Astrocyte (in vitro differentiated cells and primary cell): Measurements from ENCODE around the gene SLC4A9. TPM values are rescaled to one million over a fixed set of nuclear protein-coding genes. Genes with fewer than 3 reads are reported as not detected.

ENCODE experiments used
- DNase-seq: peaks from one replicate; pipeline ENCODE4 v3.0.0-alpha.2; 2010; ENCODE audit warnings: low read depth
- FAIRE-seq: peaks from 2 replicates; lab custom pipeline; 2011; peaks lifted over from hg19 to GRCh38; lab: Jason Lieb, UNC
- H2AFZ ChIP-seq: 2 replicates; pipeline ENCODE4 v1.6.0; 2012; ENCODE audit warnings: low read depth, low read length, inconsistent platforms
- H3K27ac ChIP-seq: 2 replicates; pipeline ENCODE4 v1.5.1; 2011; ENCODE audit warnings: low read depth, low read length, inconsistent platforms
- H3K27me3 ChIP-seq: 2 replicates; pipeline ENCODE4 v1.6.0; 2011; ENCODE audit warnings: low read length, inconsistent platforms; ENCODE audit not compliant: insufficient read depth
- H3K36me3 ChIP-seq: 2 replicates; pipeline ENCODE4 v1.5.1; 2011; ENCODE audit warnings: low read length, inconsistent platforms; ENCODE audit not compliant: insufficient read depth
- H3K4me1 ChIP-seq: 2 replicates; pipeline ENCODE4 v1.5.1; 2011; ENCODE audit warnings: low read length, inconsistent platforms; ENCODE audit not compliant: insufficient read depth
- H3K4me2 ChIP-seq: 2 replicates; pipeline ENCODE4 v1.6.0; 2012; ENCODE audit warnings: low read length, inconsistent platforms
- H3K4me3 ChIP-seq: 2 replicates; pipeline ENCODE4 v1.5.1; 2011; ENCODE audit warnings: low read depth, mild to moderate bottlenecking, low read length, inconsistent platforms; ENCODE audit not compliant: insufficient read depth
- H3K79me2 ChIP-seq: 2 replicates; pipeline ENCODE4 v1.6.0; 2012; ENCODE audit warnings: mild to moderate bottlenecking, low read length, inconsistent platforms; ENCODE audit not compliant: insufficient read depth
- H3K9ac ChIP-seq: 2 replicates; pipeline ENCODE4 v1.6.0; 2012; ENCODE audit warnings: mild to moderate bottlenecking, low read length, inconsistent platforms
- H3K9me3 ChIP-seq: 2 replicates; pipeline ENCODE4 v1.5.1; 2012; ENCODE audit warnings: low read depth, mild to moderate bottlenecking, low read length, inconsistent platforms; ENCODE audit not compliant: insufficient read depth
- H4K20me1 ChIP-seq: 2 replicates; pipeline ENCODE4 v1.6.0; 2012; ENCODE audit warnings: low read length, inconsistent platforms; ENCODE audit not compliant: insufficient read depth
- H3K27ac Mint-ChIP-seq: one replicate; pipeline ENCODE4 v1.8.0; 2021; ENCODE audit warnings: mild to moderate bottlenecking, mixed read lengths; ENCODE audit not compliant: unreplicated experiment
- H3K27me3 Mint-ChIP-seq: one replicate; pipeline ENCODE4 v1.8.0; 2021; ENCODE audit warnings: low read depth, mixed read lengths; ENCODE audit not compliant: unreplicated experiment
- H3K36me3 Mint-ChIP-seq: one replicate; pipeline ENCODE4 v1.8.0; 2021; ENCODE audit warnings: low read depth, mixed read lengths; ENCODE audit not compliant: unreplicated experiment
- H3K4me1 Mint-ChIP-seq: one replicate; pipeline ENCODE4 v1.8.0; 2021; ENCODE audit warnings: low read depth, mixed read lengths; ENCODE audit not compliant: unreplicated experiment
- H3K4me3 Mint-ChIP-seq: one replicate; pipeline ENCODE4 v1.8.0; 2021; ENCODE audit warnings: mild to moderate bottlenecking, moderate library complexity, mixed read lengths; ENCODE audit not compliant: unreplicated experiment
- H3K9me3 Mint-ChIP-seq: one replicate; pipeline ENCODE4 v1.8.0; 2021; ENCODE audit warnings: mild to moderate bottlenecking, mixed read lengths; ENCODE audit not compliant: unreplicated experiment
- EZH2 ChIP-seq: IDR thresholded peaks from 2 replicates; pipeline ENCODE4 v1.6.1; 2012; ENCODE audit warnings: mild to moderate bottlenecking, low read length, inconsistent platforms; ENCODE audit not compliant: insufficient read depth
- total RNA-seq: library from RNA; stranded (reverse); gene quantifications from 2 replicates; pipeline ENCODE4 v1.2.1, GENCODE V29; 2021
- TF ChIP-seq, protein P1 (sequence below): IDR thresholded peaks from 2 replicates; pipeline ENCODE4 v1.5.1; 2011; ENCODE audit warnings: low read depth, mild to moderate bottlenecking, inconsistent platforms, low read length, moderate library complexity; ENCODE audit not compliant: insufficient read depth

The SLC4A9 gene
- total RNA-seq, 1 donor from 2014 or later: 0.25 TPM

DNA sequence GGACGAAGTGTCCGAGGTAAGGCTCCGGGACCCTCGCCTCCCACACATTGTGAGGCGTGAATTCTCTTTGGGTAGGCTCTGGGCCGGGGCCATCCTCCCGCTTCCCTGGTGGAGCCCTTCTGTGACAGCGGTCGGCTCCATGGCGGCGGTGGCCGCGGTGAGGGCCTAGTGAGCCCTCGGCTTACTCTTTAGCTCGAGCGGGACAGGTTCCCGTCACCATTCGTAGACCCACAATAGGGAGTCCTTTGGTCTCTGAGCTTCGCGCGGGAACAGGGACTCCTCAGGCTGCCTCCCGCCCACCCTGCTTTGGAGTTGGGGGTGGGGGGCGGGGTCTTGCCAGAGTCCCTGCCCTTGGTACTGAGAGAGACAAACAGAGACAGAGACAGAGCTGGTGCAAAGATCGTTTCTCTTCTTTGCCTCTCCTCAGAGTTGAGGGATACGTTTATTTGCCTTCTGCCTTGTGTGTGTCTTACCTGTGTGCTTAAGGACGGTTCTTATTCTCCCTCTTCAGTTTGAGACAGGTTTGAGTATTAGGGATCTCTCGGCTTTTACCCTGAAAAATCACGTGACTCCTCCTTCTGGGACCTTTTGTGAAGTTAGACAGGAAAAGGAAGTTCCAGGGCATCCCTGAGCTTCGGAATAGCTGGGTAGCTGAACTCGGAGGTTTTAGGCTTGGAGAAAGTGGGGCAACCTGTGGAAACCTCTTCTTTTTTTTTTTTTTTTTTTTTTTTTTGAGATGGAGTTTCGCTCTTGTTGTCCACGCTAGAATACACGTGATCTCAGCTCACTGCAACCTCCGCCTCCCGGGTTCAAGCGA is 42.5 kb downstream of the SLC4A9 start:
- Histone ChIP-seq H3K27ac (peak overlapping the region; percentile 87), H3K9me3 (no peaks in the 10 kb centered on the region), H3K27me3 (no peaks in the 10 kb centered on the region), H3K4me3 (peak overlapping the region; percentile 94), H4K20me1 (peaks cover 49% of the 10 kb centered on the region), H3K4me2 (peak overlapping the region; percentile 85), H3K4me1 (peaks cover 10% of the 10 kb centered on the region), H3K36me3 (no peaks in the 10 kb centered on the region), H2AFZ (peak overlapping the region; percentile 89), H3K79me2 (peaks cover 58% of the 10 kb centered on the region), H3K9ac (peak overlapping the region; percentile 91)
- no peak for FAIRE-seq
- Mint-ChIP-seq H3K9me3 (no peaks in the 10 kb centered on the region), H3K27ac (peak overlapping the region; percentile 30), H3K4me3 (no peak overlapping the region), H3K36me3 (peaks cover 2% of the 10 kb centered on the region), H3K27me3 (no peaks in the 10 kb centered on the region), H3K4me1 (peaks cover 14% of the 10 kb centered on the region)
- peak; percentile 36 for DNase-seq
- no peak for TF ChIP-seq EZH2
- TF ChIP-seq, protein P1, sequence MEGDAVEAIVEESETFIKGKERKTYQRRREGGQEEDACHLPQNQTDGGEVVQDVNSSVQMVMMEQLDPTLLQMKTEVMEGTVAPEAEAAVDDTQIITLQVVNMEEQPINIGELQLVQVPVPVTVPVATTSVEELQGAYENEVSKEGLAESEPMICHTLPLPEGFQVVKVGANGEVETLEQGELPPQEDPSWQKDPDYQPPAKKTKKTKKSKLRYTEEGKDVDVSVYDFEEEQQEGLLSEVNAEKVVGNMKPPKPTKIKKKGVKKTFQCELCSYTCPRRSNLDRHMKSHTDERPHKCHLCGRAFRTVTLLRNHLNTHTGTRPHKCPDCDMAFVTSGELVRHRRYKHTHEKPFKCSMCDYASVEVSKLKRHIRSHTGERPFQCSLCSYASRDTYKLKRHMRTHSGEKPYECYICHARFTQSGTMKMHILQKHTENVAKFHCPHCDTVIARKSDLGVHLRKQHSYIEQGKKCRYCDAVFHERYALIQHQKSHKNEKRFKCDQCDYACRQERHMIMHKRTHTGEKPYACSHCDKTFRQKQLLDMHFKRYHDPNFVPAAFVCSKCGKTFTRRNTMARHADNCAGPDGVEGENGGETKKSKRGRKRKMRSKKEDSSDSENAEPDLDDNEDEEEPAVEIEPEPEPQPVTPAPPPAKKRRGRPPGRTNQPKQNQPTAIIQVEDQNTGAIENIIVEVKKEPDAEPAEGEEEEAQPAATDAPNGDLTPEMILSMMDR: no peak

DNA sequence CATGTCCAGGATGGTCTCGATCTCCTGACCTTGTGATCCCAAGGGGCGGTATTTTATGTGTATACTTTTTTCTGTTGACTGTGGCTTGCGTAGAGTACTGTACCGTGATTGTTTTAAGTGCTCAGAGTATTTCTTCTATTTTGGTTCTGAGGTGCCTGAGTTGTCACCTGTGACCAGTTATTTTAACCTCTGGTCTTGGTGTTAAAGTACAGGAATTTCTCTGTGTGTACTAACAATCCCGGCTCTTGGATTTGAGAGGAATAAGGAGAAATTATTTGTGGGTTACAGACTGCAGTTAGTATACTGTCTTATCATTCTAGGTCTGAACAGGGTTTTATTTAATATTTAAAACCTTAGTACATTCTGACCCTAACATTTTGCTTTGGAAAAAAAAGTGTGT is 43.6 kb downstream of the SLC4A9 start:
- Mint-ChIP-seq H3K27me3 (no peaks in the 10 kb centered on the region), H3K4me3 (no peak overlapping the region), H3K4me1 (peaks cover 14% of the 10 kb centered on the region), H3K27ac (no peak overlapping the region), H3K9me3 (no peaks in the 10 kb centered on the region), H3K36me3 (peaks cover 2% of the 10 kb centered on the region)
- no peak for TF ChIP-seq EZH2
- TF ChIP-seq, protein P1: no peak
- Histone ChIP-seq H3K27me3 (no peaks in the 10 kb centered on the region), H3K79me2 (peaks cover 69% of the 10 kb centered on the region), H3K9me3 (no peaks in the 10 kb centered on the region), H2AFZ (no peak overlapping the region), H3K4me1 (peaks cover 10% of the 10 kb centered on the region), H3K27ac (no peak overlapping the region), H3K4me3 (peak overlapping the region; percentile 21), H3K36me3 (no peaks in the 10 kb centered on the region), H3K9ac (no peak overlapping the region), H4K20me1 (peaks cover 59% of the 10 kb centered on the region), H3K4me2 (peak overlapping the region; percentile 85)
- DNase-seq (no peak), FAIRE-seq (no peak)

DNA sequence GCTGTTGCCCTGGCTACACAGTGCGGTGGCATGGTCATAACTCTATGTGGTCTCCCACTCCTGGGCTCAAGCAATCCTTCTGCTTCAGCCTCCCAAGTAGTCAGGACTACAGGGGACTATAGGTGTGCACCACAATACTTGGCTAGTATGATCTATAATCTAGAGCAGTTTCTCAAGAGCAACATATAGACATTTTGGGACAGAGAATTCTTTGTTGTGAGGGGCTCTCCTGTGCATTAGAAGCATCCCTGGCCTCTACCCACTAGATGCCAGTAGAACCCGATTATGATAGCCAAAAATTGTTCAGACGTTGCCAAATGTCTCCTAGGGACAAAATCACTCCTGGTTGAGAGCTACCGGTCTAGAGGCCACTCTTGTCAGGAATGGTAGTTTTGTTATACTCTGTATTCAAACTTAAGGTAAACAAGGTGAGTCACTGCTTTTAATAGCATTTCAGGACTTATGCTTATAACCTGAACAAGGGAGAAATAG is 48.8 kb downstream of the SLC4A9 start:
- no peak overlapping the region for H3K27ac ChIP-seq
- Mint-ChIP-seq H3K27me3 (no peaks in the 10 kb centered on the region), H3K9me3 (no peaks in the 10 kb centered on the region), H3K4me3 (no peak overlapping the region), H3K27ac (no peak overlapping the region), H3K4me1 (peaks cover 10% of the 10 kb centered on the region), H3K36me3 (no peaks in the 10 kb centered on the region)
- peaks cover 98% of the 10 kb centered on the region for H3K79me2 ChIP-seq
- FAIRE-seq: no peak
- H2AFZ ChIP-seq: no peak overlapping the region
- peaks cover 73% of the 10 kb centered on the region for H4K20me1 ChIP-seq
- no peak overlapping the region for H3K4me3 ChIP-seq
- no peak for DNase-seq
- H3K4me1 ChIP-seq: no peaks in the 10 kb centered on the region
- H3K36me3 ChIP-seq: no peaks in the 10 kb centered on the region
- no peak for TF ChIP-seq EZH2
- TF ChIP-seq, protein P1: no peak
- no peak overlapping the region for H3K9ac ChIP-seq
- H3K4me2 ChIP-seq: no peak overlapping the region
- H3K9me3 ChIP-seq: no peaks in the 10 kb centered on the region
- no peaks in the 10 kb centered on the region for H3K27me3 ChIP-seq
